Muscle layer of duodenum (tissue), 2 donors: Measurements from ENCODE around the gene PAEP.

Experiments used
- H3K27ac ChIP-seq: one replicate; pipeline ENCODE4 v1.7.0; 2013; ENCODE audit warnings: mild to moderate bottlenecking, low read length
- H3K27me3 ChIP-seq: one replicate; pipeline ENCODE4 v1.7.0; 2013; ENCODE audit warnings: low read depth, mild to moderate bottlenecking, control low read depth, low read length
- H3K36me3 ChIP-seq, 2 donors: one replicate each; pipeline ENCODE4 v1.7.0; 2013; ENCODE audit warnings: low read length in 2 of 2, control low read depth in 1 of 2, mild to moderate bottlenecking in 1 of 2; ENCODE audit not compliant: insufficient read depth in 2 of 2, control insufficient read depth in 1 of 2
- H3K4me1 ChIP-seq, 2 donors: one replicate each; pipeline ENCODE4 v1.7.0; 2013; ENCODE audit warnings: low read length in 2 of 2, mild to moderate bottlenecking in 2 of 2, control low read depth in 1 of 2, moderate library complexity in 1 of 2; ENCODE audit not compliant: insufficient read depth in 2 of 2, control insufficient read depth in 1 of 2
- H3K4me3 ChIP-seq, 2 donors: one replicate each; pipeline ENCODE4 v1.7.0; 2013; ENCODE audit warnings: low read length in 2 of 2, low read depth in 1 of 2, mild to moderate bottlenecking in 1 of 2
- H3K9me3 ChIP-seq, 2 donors: one replicate each; pipeline ENCODE4 v1.7.0; 2013; ENCODE audit warnings: low read length in 2 of 2, control low read depth in 1 of 2, mild to moderate bottlenecking in 1 of 2; ENCODE audit not compliant: control insufficient read depth in 1 of 2
- donor health status: healthy.

PAEP gene

GRCh38 chr9:135613946-135614805 is 52.6 kb downstream of the PAEP start:
- Histone ChIP-seq H3K4me1 (no peaks in the 10 kb centered on the region), H3K9me3 (no peaks in the 10 kb centered on the region), H3K27me3 (no peaks in the 10 kb centered on the region), H3K36me3 (no peaks in the 10 kb centered on the region), H3K4me3 (no peak overlapping the region), H3K27ac (no peak overlapping the region)

GRCh38 chr9:135614821-135615665 is 53.5 kb downstream of the PAEP start:
- Histone ChIP-seq H3K27ac (no peak overlapping the region), H3K27me3 (no peaks in the 10 kb centered on the region), H3K9me3 (no peaks in the 10 kb centered on the region), H3K4me3 (no peak overlapping the region), H3K4me1 (no peaks in the 10 kb centered on the region), H3K36me3 (no peaks in the 10 kb centered on the region)

GRCh38 chr9:135615666-135616618 is 54.4 kb downstream of the PAEP start:
- no peaks in the 10 kb centered on the region for H3K4me1 ChIP-seq
- no peak overlapping the region for H3K27ac ChIP-seq
- H3K36me3 ChIP-seq: no peaks in the 10 kb centered on the region
- H3K9me3 ChIP-seq: no peaks in the 10 kb centered on the region
- no peak overlapping the region for H3K4me3 ChIP-seq
- H3K27me3 ChIP-seq: no peaks in the 10 kb centered on the region
